ENCODE results near the gene NEDD4.
"Not testable (repeated sequence)": the region's sequence is repeated elsewhere in the genome, so short reads cannot be mapped to it uniquely, and the experiment has no call there.

The NEDD4 gene

DNA sequence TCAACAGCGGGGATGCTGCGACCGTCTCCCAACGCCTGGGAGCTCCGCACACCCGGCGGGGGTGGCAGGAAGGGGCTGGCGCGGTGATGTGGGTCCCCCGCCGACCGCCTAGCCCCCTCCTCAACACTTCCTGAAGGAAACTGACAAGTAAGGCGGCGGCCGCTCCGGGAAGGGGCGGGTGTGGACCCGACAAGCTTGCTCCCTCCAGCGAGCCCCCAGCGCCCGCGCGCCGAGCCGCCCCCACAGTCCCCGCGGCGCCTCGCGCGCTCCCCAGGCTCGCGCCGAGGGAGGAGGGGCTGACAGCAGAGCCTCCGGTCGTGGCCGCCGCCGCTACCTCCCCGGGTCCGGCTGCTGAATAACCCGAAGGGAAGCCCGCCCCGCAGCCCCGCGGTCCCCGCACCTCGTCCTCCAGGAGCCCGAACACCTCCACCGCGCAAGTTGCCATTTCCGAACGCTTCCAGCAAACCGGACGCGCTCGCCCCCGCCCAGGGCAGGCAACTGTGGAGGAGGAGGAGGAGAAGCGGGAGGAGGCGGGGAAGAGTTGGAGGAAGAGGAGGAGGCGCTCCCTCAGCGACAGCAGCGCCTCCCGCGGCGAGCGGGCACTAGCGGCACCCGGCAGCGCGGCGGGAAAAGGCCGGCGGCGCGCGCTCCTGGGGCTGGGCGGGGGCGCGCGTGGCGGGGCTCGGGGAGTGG lies at the start of gene NEDD4:
NEDD4 (minus strand) TSS at position 502 of the 693 bp plus-strand sequence; CDS start at position 445, 57 bp downstream.
- DNase-seq (ENCODE audit: low read depth): peak; percentile 49

DNA sequence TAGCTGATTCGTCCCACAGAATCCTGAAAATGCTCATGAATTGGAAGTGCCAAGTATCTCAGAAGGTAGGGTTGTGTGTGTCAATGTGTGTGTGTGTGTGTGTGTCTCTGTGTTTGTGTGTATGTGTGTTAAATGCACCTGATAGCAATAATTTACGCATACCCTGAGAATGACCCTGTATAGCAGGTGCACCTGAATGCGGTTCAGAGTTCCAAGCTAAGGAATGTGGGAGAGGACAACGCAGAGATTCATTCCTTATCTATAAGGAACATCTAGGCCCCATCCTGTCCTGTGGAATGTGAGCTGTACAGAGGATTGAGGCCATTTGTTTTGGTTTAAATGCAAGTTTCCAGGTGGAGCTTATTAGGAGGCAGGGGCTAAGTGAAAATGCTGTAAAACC lies 49.1 kb upstream of the NEDD4 start:
- DNase-seq (ENCODE audit: low read depth): no peak

DNA sequence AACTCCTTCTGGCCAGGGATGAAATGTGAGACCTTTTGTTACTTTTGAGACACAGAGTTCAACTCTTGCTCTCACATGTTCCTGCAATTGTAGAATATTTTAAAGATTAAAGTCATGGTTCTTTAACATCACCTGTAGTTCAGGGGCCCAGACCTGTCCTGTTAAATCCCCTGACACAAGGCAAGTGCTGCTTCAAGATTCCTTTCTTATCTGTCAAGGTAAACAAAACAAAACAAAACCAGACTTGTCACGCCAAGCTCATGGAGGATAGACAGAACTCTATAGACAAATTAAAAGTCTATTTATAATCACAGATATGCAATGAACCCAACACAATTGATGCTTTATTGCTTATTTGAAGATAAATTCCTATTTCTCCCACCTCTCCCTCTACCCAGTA lies 48.6 kb upstream of the NEDD4 start:
- DNase-seq (ENCODE audit: low read depth): no peak

DNA sequence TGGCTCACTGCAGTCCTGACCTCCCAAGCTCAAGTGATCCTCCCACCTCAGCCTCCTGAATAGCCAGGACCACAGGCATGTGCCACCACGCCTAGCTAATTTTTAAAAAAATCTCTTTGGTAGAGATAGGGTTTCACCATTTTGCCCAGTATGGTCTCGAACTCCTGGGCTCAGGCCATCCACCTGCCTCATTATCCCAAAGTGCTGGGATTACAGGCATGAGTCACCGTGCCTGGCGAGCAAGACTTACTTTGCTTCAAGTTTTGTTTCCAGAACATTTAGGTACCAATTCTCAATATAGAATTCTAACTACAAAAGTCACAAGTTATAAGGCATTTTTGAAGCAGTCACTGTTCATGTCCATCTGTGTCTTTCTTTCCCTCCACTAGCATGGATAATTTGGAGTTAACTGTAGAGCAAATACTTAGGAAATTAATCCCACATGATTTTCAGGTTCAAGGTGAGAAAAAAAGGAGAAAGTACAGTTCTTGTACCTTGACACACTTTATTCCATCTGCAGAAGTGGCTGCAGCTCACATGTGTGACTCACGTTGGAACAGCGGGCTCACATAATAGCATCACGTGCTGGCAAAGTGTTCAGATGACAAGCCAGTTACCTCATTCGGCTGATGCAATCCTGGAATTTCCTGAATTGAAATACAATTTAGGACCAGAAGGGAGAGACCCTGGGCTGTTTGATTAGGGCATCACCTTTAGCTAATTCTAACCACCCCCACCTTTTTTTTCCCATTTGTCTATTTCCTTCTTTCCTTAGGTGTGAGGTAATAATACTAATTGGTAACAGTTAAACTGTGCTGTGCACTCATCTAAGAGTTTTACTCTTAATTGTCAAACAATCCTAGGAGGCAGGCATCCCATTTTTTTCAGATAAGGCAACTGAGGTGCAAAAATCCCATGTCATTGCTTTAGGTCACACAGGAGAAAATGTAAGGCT lies 46.9 kb upstream of the NEDD4 start:
- DNase-seq (ENCODE audit: low read depth): no peak

- DNase-seq (ENCODE audit: low read depth): no peak
Measured at GRCh38 chr15:56038707-56039106, 45.3 kb upstream of the NEDD4 start.

DNA sequence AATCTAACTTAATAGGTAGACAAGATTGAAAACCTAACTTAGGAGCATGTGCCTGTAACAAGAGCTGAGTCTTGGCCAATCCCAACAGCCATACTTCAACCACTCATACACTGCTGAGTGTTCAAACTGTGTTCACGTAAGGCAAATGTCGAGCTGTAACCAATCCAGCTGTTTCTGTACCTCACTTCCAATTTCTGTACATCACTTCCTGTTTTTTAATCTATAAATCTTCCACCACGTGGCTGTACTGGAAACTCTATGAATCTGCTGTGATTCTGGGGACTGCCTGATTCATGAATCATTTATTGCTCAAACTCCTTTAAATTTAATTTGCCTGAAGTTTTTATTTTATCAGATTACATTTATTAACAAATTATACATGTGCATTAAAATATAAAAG lies 44.6 kb upstream of the NEDD4 start:
- no peak for DNase-seq (ENCODE audit: low read depth)

GRCh38 chr15:56036546-56037067 lies 43.2 kb upstream of the NEDD4 start:
- DNase-seq (ENCODE audit: low read depth): no peak

DNA sequence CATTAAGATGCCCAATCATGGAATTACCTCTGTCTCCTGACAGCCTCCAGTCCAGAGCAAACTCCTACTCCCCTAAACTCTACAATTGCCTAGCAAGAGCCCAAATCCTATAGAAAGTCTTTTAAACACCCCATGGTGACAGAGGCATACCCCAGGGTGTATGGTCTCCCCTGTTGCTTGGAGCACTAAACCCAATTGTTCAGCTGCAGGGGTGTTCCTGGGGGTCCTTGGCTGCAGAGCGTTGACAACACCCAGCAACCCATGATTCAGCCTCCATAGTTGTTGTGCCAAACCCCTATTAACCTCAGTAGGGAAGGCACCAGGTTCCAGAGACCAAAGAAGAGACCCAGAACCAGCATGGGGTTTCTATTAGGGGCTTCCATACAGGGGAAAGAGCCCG lies 41.8 kb upstream of the NEDD4 start:
- no peak for DNase-seq (ENCODE audit: low read depth)

- no peak for DNase-seq (ENCODE audit: low read depth)
Measured at GRCh38 chr15:56034514-56034913, 41.1 kb upstream of the NEDD4 start.

DNA sequence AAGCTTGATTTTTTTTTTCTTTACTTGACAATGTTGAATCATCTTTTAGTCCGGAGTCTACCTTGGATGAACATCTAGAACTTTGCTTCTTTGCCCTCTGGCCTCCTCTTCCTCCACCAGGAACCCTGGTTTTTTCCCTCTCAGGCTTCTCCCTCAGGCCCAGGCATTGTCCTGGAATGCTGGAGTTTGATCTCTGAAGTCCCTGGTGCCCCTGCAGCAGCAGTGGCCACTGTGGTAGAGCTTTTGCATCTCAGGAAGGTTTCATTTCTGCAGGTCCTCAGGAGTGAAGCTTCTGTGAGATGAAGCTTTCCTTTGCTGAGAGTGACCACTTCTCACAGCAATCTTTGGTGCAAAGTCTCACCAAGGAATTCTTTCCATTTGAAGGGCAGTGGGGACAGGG lies 39.0 kb upstream of the NEDD4 start:
- no peak for DNase-seq (ENCODE audit: low read depth)

DNA sequence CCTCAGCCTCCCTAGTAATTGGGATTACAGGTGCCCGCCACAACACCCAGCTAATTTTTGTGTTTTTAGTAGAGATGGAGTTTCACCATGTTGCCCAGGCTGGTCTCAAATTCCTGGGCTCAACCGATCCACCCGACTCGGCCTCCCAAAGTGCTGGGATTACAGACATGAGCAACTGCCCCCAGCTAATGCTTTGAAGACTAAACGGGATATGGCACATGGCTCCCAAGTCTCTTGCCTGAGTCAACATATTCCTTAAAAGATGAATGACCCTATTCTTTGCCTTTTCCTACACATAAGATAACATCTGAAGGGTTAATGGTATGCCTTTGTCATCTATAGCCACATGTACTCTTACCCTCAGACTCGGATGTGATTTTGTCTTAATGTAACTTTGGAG lies 38.4 kb upstream of the NEDD4 start:
- DNase-seq (ENCODE audit: low read depth): no peak

- DNase-seq (ENCODE audit: low read depth): no peak
Measured at GRCh38 chr15:56031402-56031801, 38.0 kb upstream of the NEDD4 start.

DNA sequence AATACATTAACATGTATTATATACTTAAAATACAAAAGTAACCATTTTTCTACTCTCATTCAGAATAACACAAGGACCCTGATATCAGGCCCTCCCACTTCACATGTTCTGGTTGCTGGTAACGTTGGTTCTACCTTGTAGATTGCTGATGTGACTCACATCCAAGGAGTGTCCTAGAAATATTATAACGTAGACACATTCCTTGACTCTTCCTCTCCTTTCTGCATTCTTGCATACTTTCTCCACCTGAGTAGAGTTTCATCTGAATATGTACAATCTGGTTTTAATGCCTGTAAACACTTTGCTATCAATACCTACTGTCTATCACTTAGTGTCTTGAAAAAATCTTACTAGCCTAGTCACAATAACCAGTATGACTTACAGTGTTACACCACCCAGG lies 35.0 kb upstream of the NEDD4 start:
- DNase-seq (ENCODE audit: low read depth): no peak

DNA sequence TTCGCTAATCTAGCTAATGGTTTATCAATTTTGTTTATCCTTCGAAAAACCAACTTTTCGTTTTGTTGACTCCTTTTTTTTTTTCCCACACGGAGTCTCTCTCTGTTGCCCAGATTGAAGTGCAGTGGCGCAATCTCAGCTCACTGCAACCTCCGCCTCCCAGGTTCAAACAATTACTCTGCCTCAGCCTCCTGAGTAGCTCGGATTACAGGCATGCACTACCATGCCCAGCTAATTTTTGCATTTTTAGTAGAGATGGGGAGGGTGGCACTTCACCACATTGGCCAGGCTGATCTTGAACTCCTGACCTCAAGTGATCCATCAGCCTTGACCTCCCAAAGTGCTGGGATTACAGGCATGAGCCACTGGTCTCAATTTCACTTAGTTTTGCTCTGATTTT lies 29.7 kb upstream of the NEDD4 start:
- DNase-seq (ENCODE audit: low read depth): not testable (repeated sequence)

DNA sequence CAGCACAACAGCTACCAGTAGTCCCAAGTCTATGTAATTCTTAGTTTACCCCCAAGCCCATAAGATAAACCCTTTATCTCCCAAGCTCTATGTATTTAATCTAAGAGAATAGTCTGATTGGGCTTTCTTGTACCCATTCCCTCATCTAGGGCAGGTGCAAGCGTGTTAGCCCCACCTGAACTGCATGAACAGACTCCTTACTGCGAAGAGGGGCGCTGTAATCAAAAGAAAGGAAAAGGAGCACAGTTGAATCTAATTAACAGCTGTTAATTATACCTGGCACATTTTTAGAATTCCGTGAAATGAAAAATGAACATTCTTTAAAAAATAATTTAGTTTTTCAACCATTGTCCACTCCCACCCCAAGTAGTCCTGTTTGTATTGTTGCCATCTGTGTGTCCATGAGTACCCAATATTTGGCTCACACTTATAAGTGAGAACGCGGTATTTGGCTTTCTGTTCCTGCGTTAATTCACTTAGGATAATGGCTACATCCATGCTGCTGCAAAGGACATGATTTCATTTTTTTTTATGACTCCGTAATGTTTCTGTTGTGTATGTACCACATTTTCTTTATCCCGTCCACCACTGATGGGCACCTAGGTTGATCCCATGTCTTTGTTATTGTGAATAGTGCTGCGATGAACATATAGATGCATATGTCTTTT lies 26.5 kb upstream of the NEDD4 start:
- no peak for DNase-seq (ENCODE audit: low read depth)

DNA sequence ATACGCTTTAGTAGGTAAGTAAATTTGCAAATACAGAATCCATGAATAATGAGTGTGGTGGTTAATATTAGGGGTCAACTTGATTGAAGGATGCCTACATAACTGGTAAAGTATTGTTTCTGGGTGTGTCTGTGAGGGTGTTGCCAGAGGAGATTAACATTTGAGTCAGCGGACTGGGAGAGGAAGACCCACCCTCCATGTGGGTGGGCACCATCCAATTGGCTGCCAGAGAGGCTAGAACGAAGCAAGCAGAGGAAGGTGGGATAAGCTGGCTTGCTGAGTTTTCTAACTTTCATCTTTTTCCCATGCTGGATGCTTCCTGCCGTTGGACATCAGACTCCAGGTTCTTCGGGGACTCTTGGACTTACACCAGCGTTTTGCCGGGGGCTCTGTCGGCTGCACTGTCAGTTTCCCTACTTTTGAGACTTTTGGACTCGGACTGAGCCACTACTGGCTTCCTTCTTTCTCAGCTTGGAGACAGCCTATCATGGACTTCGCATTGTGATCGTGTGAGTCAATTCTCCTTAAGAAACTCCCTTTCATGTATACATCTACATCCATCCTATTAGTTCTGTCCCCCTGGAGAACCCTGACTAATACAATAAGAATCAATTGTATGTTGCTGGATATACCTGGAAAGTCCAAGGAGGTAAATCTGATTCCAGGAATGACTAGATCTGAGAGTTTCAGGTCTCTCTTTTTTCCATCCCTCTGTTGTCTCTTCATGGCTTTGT lies 25.8 kb upstream of the NEDD4 start:
- no peak for DNase-seq (ENCODE audit: low read depth)

DNA sequence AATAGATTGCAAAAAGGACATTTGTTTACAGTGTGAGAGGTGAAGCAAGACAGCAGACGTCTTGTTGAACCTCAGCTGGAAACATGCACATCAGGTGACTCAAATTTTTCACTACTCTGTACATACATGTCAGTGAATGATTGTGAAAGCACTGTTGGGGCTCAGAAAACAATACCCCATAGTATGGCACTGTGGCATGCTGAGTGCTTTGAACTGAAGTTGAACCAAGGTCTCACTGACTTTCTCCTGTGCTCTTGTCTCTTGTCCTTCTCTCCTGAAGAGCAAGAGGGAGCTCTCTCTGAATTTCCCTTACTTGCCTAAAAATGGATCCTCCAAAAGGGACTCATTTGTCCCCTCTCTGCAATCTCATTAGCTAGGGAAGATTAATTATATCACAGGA lies 24.5 kb upstream of the NEDD4 start:
- no peak for DNase-seq (ENCODE audit: low read depth)

DNA sequence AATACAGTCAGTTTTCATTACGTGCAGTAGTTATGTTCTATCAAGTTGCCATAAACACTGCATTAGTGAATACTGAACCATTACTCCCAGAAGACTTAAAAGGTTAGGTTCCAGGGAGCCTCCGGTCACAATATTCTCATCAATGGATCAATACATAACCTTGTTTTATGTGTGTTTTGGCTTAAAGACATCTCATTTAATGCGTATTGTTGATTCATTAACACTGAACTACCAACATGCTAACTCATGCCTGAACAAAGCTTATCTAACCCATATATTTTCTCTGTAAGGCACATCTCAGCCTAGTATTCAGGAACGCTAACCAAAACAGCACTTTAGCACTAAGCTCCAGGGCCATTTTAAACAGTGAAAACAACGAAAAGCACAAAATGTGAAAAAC lies 24.1 kb upstream of the NEDD4 start:
- DNase-seq (ENCODE audit: low read depth): no peak

GRCh38 chr15:56016281-56016680 lies 22.9 kb upstream of the NEDD4 start:
- DNase-seq (ENCODE audit: low read depth): no peak

- DNase-seq (ENCODE audit: low read depth): no peak
Measured at GRCh38 chr15:56014677-56015076, 21.3 kb upstream of the NEDD4 start.

- not testable (repeated sequence) for DNase-seq (ENCODE audit: low read depth)
Measured at GRCh38 chr15:56007053-56007452, 13.6 kb upstream of the NEDD4 start.

GRCh38 chr15:56006371-56006770 lies 13.0 kb upstream of the NEDD4 start:
- DNase-seq (ENCODE audit: low read depth): not testable (repeated sequence)

Data from CMK (cell line).